Trophoblast cell (in vitro differentiated cells and primary cell): ENCODE measurements around the gene RAP1B.

ENCODE experiments used
- DNase-seq, 2 donors: peaks; one replicate each; pipeline ENCODE4 v3.0.0-alpha.2; 2016
- H2AFZ ChIP-seq: 2 replicates; pipeline ENCODE4 v1.6.1; 2013; ENCODE audit warnings: low read length, moderate library complexity, mild to moderate bottlenecking; ENCODE audit not compliant: insufficient read depth, poor library complexity
- H2AK5ac ChIP-seq: 2 replicates; pipeline ENCODE4 v1.6.1; 2013; ENCODE audit warnings: mild to moderate bottlenecking, low read length
- H2BK120ac ChIP-seq: 2 replicates; pipeline ENCODE4 v1.6.1; 2013; ENCODE audit warnings: low read length, mild to moderate bottlenecking, moderate library complexity; ENCODE audit not compliant: insufficient read depth, poor library complexity
- H2BK12ac ChIP-seq: 2 replicates; pipeline ENCODE4 v1.6.1; 2013; ENCODE audit warnings: mild to moderate bottlenecking, low read length, moderate library complexity
- H2BK5ac ChIP-seq: 2 replicates; pipeline ENCODE4 v1.6.1; 2013; ENCODE audit warnings: low read length, low read depth, moderate library complexity, mild to moderate bottlenecking; ENCODE audit not compliant: poor library complexity
- H3K14ac ChIP-seq: 2 replicates; pipeline ENCODE4 v1.6.1; 2013; ENCODE audit warnings: mild to moderate bottlenecking, low read length
- H3K18ac ChIP-seq: 2 replicates; pipeline ENCODE4 v1.6.1; 2013; ENCODE audit warnings: mild to moderate bottlenecking, low read length
- H3K23ac ChIP-seq: 2 replicates; pipeline ENCODE4 v1.6.1; 2013; ENCODE audit warnings: low read length
- H3K27ac ChIP-seq: 2 replicates; pipeline ENCODE4 v1.5.1; 2013; ENCODE audit warnings: low read depth, mild to moderate bottlenecking, inconsistent platforms, low read length, moderate library complexity
- H3K27me3 ChIP-seq: 2 replicates; pipeline ENCODE4 v1.6.1; 2013; ENCODE audit warnings: inconsistent platforms, mild to moderate bottlenecking, low read length, moderate library complexity; ENCODE audit not compliant: insufficient read depth
- H3K36me3 ChIP-seq, 2 experiments: 1 replicate in 1 of 2; 2 replicates in 1 of 2; pipeline ENCODE4 v1.6.1; 2013; ENCODE audit warnings: low read length in 2 of 2, mild to moderate bottlenecking in 2 of 2, moderate library complexity in 1 of 2; ENCODE audit not compliant: insufficient read depth in 2 of 2, control insufficient read depth in 1 of 2
- H3K4ac ChIP-seq: 2 replicates; pipeline ENCODE4 v1.6.1; 2013; ENCODE audit warnings: low read depth, mild to moderate bottlenecking, low read length, moderate library complexity
- H3K4me1 ChIP-seq, 2 experiments: 1 replicate in 1 of 2; 2 replicates in 1 of 2; pipeline ENCODE4 v1.6.1; 2013; ENCODE audit warnings: low read length in 2 of 2, mild to moderate bottlenecking in 2 of 2, moderate library complexity in 1 of 2; ENCODE audit not compliant: insufficient read depth in 2 of 2, control insufficient read depth in 1 of 2
- H3K4me2 ChIP-seq: 2 replicates; pipeline ENCODE4 v1.6.1; 2013; ENCODE audit warnings: inconsistent platforms, mild to moderate bottlenecking, low read length, moderate library complexity
- H3K4me3 ChIP-seq: 2 replicates; pipeline ENCODE4 v1.5.1; 2013; ENCODE audit warnings: mild to moderate bottlenecking, low read depth, low read length, inconsistent platforms
- H3K79me1 ChIP-seq: one replicate; pipeline ENCODE4 v1.6.1; 2013; ENCODE audit warnings: low read length
- H3K79me2 ChIP-seq: 2 replicates; pipeline ENCODE4 v1.6.1; 2013; ENCODE audit warnings: low read length, mild to moderate bottlenecking; ENCODE audit not compliant: control insufficient read depth, insufficient read depth, poor library complexity
- H3K9ac ChIP-seq: 2 replicates; pipeline ENCODE4 v1.6.1; 2013; ENCODE audit warnings: mild to moderate bottlenecking, low read length
- H3K9me3 ChIP-seq: 2 replicates; pipeline ENCODE4 v1.6.1; 2013; ENCODE audit warnings: low read depth, mild to moderate bottlenecking, control low read depth, inconsistent platforms, low read length; ENCODE audit not compliant: insufficient read depth
- H4K12ac ChIP-seq: 2 replicates; pipeline ENCODE4 v1.6.1; 2013; ENCODE audit warnings: low read depth, mild to moderate bottlenecking, low read length, moderate library complexity
- H4K8ac ChIP-seq: 2 replicates; pipeline ENCODE4 v1.6.1; 2013; ENCODE audit warnings: low read depth, mild to moderate bottlenecking, low read length, moderate library complexity
- H4K91ac ChIP-seq: one replicate; pipeline ENCODE4 v1.6.1; 2013; ENCODE audit warnings: low read depth, mild to moderate bottlenecking, low read length, moderate library complexity
- WGBS: extraction: QIAGEN DNeasy Blood & Tissue Kit; methylation state at CpG from one replicate; pipeline ENCODE4 v1.1.7; 2013; ENCODE audit warnings: missing lambda C conversion rate; ENCODE audit not compliant: insufficient read length, insufficient coverage; ENCODE audit errors: extremely low coverage; 5-methylcytosine and 5-hydroxymethylcytosine counted together

The RAP1B gene

GRCh38 chr12:68612697-68613096, 2.0 kb downstream of the RAP1B start:
- Histone ChIP-seq H3K9ac (no peak overlapping the region), H3K27ac (no peak overlapping the region), H3K23ac (no peak overlapping the region), H2BK12ac (no peak overlapping the region), H2AK5ac (no peak overlapping the region), H3K4ac (peak overlapping the region; percentile 53), H3K18ac (no peak overlapping the region), H3K79me1 (peaks cover 13% of the 10 kb centered on the region), H2BK120ac (no peak overlapping the region), H3K36me3 (peaks cover 2 to 3% of the 10 kb centered on the region in 2 experiments), H3K9me3 (no peaks in the 10 kb centered on the region), H3K4me1 (peaks cover 0 to 3% of the 10 kb centered on the region in 2 experiments), H4K91ac (no peak overlapping the region), H2BK5ac (no peak overlapping the region), H3K79me2 (peaks cover 18% of the 10 kb centered on the region), H3K27me3 (no peaks in the 10 kb centered on the region), H4K8ac (no peak overlapping the region), H3K14ac (no peak overlapping the region), H4K12ac (no peak overlapping the region), H3K4me2 (peak overlapping the region; percentile 40), H2AFZ (no peak overlapping the region), H3K4me3 (no peak overlapping the region)
- DNase-seq, result no peak
- WGBS, result no CpG with 5 or more reads among the region's 6 CpGs

- Histone ChIP-seq H2AFZ (no peak overlapping the region), H3K27ac (no peak overlapping the region), H3K79me1 (peaks cover 13% of the 10 kb centered on the region), H3K27me3 (no peaks in the 10 kb centered on the region), H3K18ac (no peak overlapping the region), H4K12ac (no peak overlapping the region), H2BK120ac (no peak overlapping the region), H3K9me3 (no peaks in the 10 kb centered on the region), H3K23ac (no peak overlapping the region), H2AK5ac (no peak overlapping the region), H4K8ac (no peak overlapping the region), H3K14ac (no peak overlapping the region), H3K9ac (no peak overlapping the region), H3K4me3 (no peak overlapping the region), H3K4me1 (peaks cover 0 to 3% of the 10 kb centered on the region in 2 experiments), H2BK5ac (no peak overlapping the region), H3K36me3 (peaks cover 2 to 6% of the 10 kb centered on the region in 2 experiments), H4K91ac (no peak overlapping the region), H3K4ac (peak overlapping the region; percentile 53), H3K4me2 (peak overlapping the region; percentile 40), H3K79me2 (peaks cover 22% of the 10 kb centered on the region), H2BK12ac (no peak overlapping the region)
- WGBS, result no CpG with 5 or more reads among the region's 18 CpGs
- no peak for DNase-seq
These were observed 2.7 kb downstream of the RAP1B start for GRCh38 chr12:68613209-68613904.

- H2BK5ac ChIP-seq, result no peak overlapping the region
- no CpG with 5 or more reads among the region's 5 CpGs for WGBS
- no peak overlapping the region for H2BK12ac ChIP-seq
- no peak overlapping the region for H3K4me2 ChIP-seq
- H3K18ac ChIP-seq, result no peak overlapping the region
- no peak overlapping the region for H3K4me3 ChIP-seq
- H3K14ac ChIP-seq, result no peak overlapping the region
- DNase-seq, result no peak
- no peak overlapping the region for H3K4ac ChIP-seq
- H2AK5ac ChIP-seq, result no peak overlapping the region
- H4K12ac ChIP-seq, result no peak overlapping the region
- H3K9ac ChIP-seq, result no peak overlapping the region
- peaks cover 24% of the 10 kb centered on the region for H3K79me2 ChIP-seq
- no peak overlapping the region for H2BK120ac ChIP-seq
- H3K9me3 ChIP-seq, result no peaks in the 10 kb centered on the region
- no peak overlapping the region for H3K23ac ChIP-seq
- peaks cover 0 to 2% of the 10 kb centered on the region in 2 experiments for H3K4me1 ChIP-seq
- H2AFZ ChIP-seq, result no peak overlapping the region
- no peak overlapping the region for H4K91ac ChIP-seq
- no peaks in the 10 kb centered on the region for H3K27me3 ChIP-seq
- no peak overlapping the region for H3K27ac ChIP-seq
- H3K79me1 ChIP-seq, result peaks cover 10% of the 10 kb centered on the region
- peaks cover 2 to 6% of the 10 kb centered on the region in 2 experiments for H3K36me3 ChIP-seq
- no peak overlapping the region for H4K8ac ChIP-seq
These were observed 3.5 kb downstream of the RAP1B start for GRCh38 chr12:68614105-68614679.

DNA sequence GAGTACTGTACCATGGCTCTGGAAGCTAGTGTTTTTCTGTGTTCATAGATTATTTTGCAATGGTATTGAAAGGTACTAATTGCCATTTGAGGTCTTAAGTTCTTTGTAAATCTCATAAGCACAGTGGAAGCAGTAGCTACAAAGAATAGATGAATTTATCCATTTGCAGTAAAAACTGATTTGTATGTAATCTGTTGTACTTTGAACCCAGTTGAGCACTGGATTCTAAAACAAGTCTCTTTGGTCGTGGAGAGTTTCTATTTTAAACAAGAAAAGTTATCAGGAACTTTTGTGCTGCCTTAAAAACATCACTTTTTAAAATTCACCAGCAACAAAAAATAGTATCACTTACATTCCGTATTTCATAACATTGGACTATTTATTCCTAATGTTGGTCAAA, 4.1 kb downstream of the RAP1B start:
- no peak overlapping the region for H2AK5ac ChIP-seq
- no peak overlapping the region for H4K91ac ChIP-seq
- no peak overlapping the region for H4K8ac ChIP-seq
- no peak overlapping the region for H3K9ac ChIP-seq
- no peak overlapping the region for H2BK5ac ChIP-seq
- H3K4me1 ChIP-seq, result no peaks in the 10 kb centered on the region
- H3K79me1 ChIP-seq, result peaks cover 10% of the 10 kb centered on the region
- no peak overlapping the region for H2BK120ac ChIP-seq
- DNase-seq, result no peak
- no peak overlapping the region for H3K14ac ChIP-seq
- peaks cover 2 to 6% of the 10 kb centered on the region in 2 experiments for H3K36me3 ChIP-seq
- H3K9me3 ChIP-seq, result no peaks in the 10 kb centered on the region
- H2BK12ac ChIP-seq, result no peak overlapping the region
- H3K27me3 ChIP-seq, result no peaks in the 10 kb centered on the region
- no peak overlapping the region for H2AFZ ChIP-seq
- H3K4me3 ChIP-seq, result no peak overlapping the region
- no peak overlapping the region for H3K23ac ChIP-seq
- no CpG with 5 or more reads among the region's 2 CpGs for WGBS
- no peak overlapping the region for H3K4me2 ChIP-seq
- H3K4ac ChIP-seq, result no peak overlapping the region
- H3K27ac ChIP-seq, result peak overlapping the region; percentile 10
- peaks cover 24% of the 10 kb centered on the region for H3K79me2 ChIP-seq
- no peak overlapping the region for H4K12ac ChIP-seq
- H3K18ac ChIP-seq, result no peak overlapping the region
